ENCODE results near the gene IRAK1BP1. TPM values are rescaled to one million over a fixed set of nuclear protein-coding genes. Genes with fewer than 3 reads are reported as not detected.

Gene IRAK1BP1
- total RNA-seq, 1 experiment from 2014 or later: 6.1 TPM

GRCh38 chr6:78835817-78836216 lies 31.5 kb upstream of the IRAK1BP1 start (continued):
- TF ChIP-seq USF1 (CRISPR knock-in tag; IDR thresholded peaks at IDR 0.05): no peak

GRCh38 chr6:78836598-78836997 lies 30.8 kb upstream of the IRAK1BP1 start:
- no peak for TF ChIP-seq JUN (CRISPR knock-in tag; IDR thresholded peaks at IDR 0.05)
- TF ChIP-seq GTF2I (CRISPR knock-in tag; conservative IDR thresholded peaks at IDR 0.05): no peak
- TF ChIP-seq MYBL2 (CRISPR knock-in tag; IDR thresholded peaks at IDR 0.05): no peak
- TF ChIP-seq USF2 (CRISPR knock-in tag; IDR thresholded peaks at IDR 0.05): no peak
- TF ChIP-seq PREB (CRISPR knock-in tag; IDR thresholded peaks at IDR 0.05; ENCODE audit: borderline replicate concordance): no peak
- TF ChIP-seq ZMAT4 (CRISPR knock-in tag; IDR thresholded peaks at IDR 0.05): no peak
- TF ChIP-seq MLX (CRISPR knock-in tag; IDR thresholded peaks at IDR 0.05): no peak
- TF ChIP-seq ATF3 (CRISPR knock-in tag; conservative IDR thresholded peaks at IDR 0.05): no peak
- no peak for TF ChIP-seq USF1 (CRISPR knock-in tag; IDR thresholded peaks at IDR 0.05)
- TF ChIP-seq NR2C2 (CRISPR knock-in tag; IDR thresholded peaks at IDR 0.05): no peak
- no peak for TF ChIP-seq OVOL2 (CRISPR knock-in tag; IDR thresholded peaks at IDR 0.05; ENCODE audit: borderline replicate concordance)
- TF ChIP-seq SOX15 (CRISPR knock-in tag; IDR thresholded peaks at IDR 0.05): no peak
- TF ChIP-seq ZNF263 (CRISPR knock-in tag; IDR thresholded peaks at IDR 0.05; ENCODE audit: low read depth): no peak
- TF ChIP-seq SMAD4 (CRISPR knock-in tag; IDR thresholded peaks at IDR 0.05): no peak
- Mint-ChIP-seq H3K27me3 (ENCODE audit: low read depth) (no peaks in the 10 kb centered on the region), H3K27ac (no peak overlapping the region), H3K9me3 (peaks cover 5% of the 10 kb centered on the region), H3K4me1 (peaks cover 8% of the 10 kb centered on the region), H3K36me3 (no peaks in the 10 kb centered on the region), H3K4me3 (no peak overlapping the region)
- no peak for DNase-seq (ENCODE audit: low spot score)
- ChIA-PET POLR2A (no interaction called here), CTCF (no interaction called here)
- ATAC-seq: no peak

- ChIA-PET CTCF (no interaction called here), POLR2A (no interaction called here)
- no peak overlapping the region for H3K27ac Mint-ChIP-seq
- no peak overlapping the region for H3K4me3 Mint-ChIP-seq
- ATAC-seq: no peak; the same call in 1 of the 2 replicates
- H3K36me3 Mint-ChIP-seq: no peaks in the 10 kb centered on the region
- no peaks in the 10 kb centered on the region for H3K27me3 Mint-ChIP-seq (ENCODE audit: low read depth)
- H3K4me1 Mint-ChIP-seq: peaks cover 24% of the 10 kb centered on the region
- DNase-seq (ENCODE audit: low spot score): no peak
- H3K9me3 Mint-ChIP-seq: peaks cover 5% of the 10 kb centered on the region
- TF ChIP-seq USF2 (CRISPR knock-in tag; IDR thresholded peaks at IDR 0.05): no peak
- TF ChIP-seq ZNF263 (CRISPR knock-in tag; IDR thresholded peaks at IDR 0.05; ENCODE audit: low read depth): no peak
- TF ChIP-seq HMGXB4 (CRISPR knock-in tag; IDR thresholded peaks at IDR 0.05): no peak
- TF ChIP-seq TCF7 (CRISPR knock-in tag; IDR thresholded peaks at IDR 0.05; ENCODE audit: low read depth): no peak
- no peak for TF ChIP-seq NR1H2 (CRISPR knock-in tag; IDR thresholded peaks at IDR 0.05)
- no peak for TF ChIP-seq ZNF232 (CRISPR knock-in tag; IDR thresholded peaks at IDR 0.05)
- TF ChIP-seq ESRRA (CRISPR knock-in tag; IDR thresholded peaks at IDR 0.05; ENCODE audit: borderline replicate concordance): no peak
- no peak for TF ChIP-seq EMX1 (CRISPR knock-in tag; IDR thresholded peaks at IDR 0.05)
- TF ChIP-seq JAZF1 (CRISPR knock-in tag; IDR thresholded peaks at IDR 0.05): no peak
- TF ChIP-seq ELF4 (CRISPR knock-in tag; IDR thresholded peaks at IDR 0.05; ENCODE audit: low read depth): no peak
- TF ChIP-seq CREB1 (CRISPR knock-in tag; IDR thresholded peaks at IDR 0.05): no peak
- TF ChIP-seq KAT7 (CRISPR knock-in tag; IDR thresholded peaks at IDR 0.05; ENCODE audit: borderline replicate concordance): no peak
- no peak for TF ChIP-seq ZNF396 (CRISPR knock-in tag; IDR thresholded peaks at IDR 0.05; ENCODE audit: borderline replicate concordance)
- TF ChIP-seq IRF1 (CRISPR knock-in tag; IDR thresholded peaks at IDR 0.05): no peak
Observed at GRCh38 chr6:78841111-78841510, 26.2 kb upstream of the IRAK1BP1 start.
